GM19193 (cell line): Measurements from ENCODE around the gene GRM3.

Experiments
- POLR2A ChIP-seq: IDR thresholded peaks from 4 replicates; pipeline ENCODE4 v1.6.1; 2011; ENCODE audit not compliant: insufficient read depth, insufficient read length; ENCODE audit errors: extremely low read depth

Gene GRM3

GRCh38 chr7:86749741-86750665 lies 106.3 kb downstream of the GRM3 start:
- no peak for TF ChIP-seq POLR2A

GRCh38 chr7:86760236-86760635 lies 116.5 kb downstream of the GRM3 start:
- no peak for TF ChIP-seq POLR2A

- no peak for TF ChIP-seq POLR2A
Observed at GRCh38 chr7:86762129-86762528, 118.4 kb downstream of the GRM3 start.

- no peak for TF ChIP-seq POLR2A
Observed at GRCh38 chr7:86765931-86766330, 122.2 kb downstream of the GRM3 start.

- TF ChIP-seq POLR2A: no peak
Observed at GRCh38 chr7:86768394-86768793, 124.7 kb downstream of the GRM3 start.

- no peak for TF ChIP-seq POLR2A
Observed at GRCh38 chr7:86768967-86769760, 125.5 kb downstream of the GRM3 start.

- no peak for TF ChIP-seq POLR2A
Observed at GRCh38 chr7:86773309-86773708, 129.6 kb downstream of the GRM3 start.

- TF ChIP-seq POLR2A: no peak
Observed at GRCh38 chr7:86775203-86775602, 131.5 kb downstream of the GRM3 start.

- TF ChIP-seq POLR2A: no peak
Observed at GRCh38 chr7:86776136-86776535, 132.4 kb downstream of the GRM3 start.

- no peak for TF ChIP-seq POLR2A
Observed at GRCh38 chr7:86778271-86778670, 134.6 kb downstream of the GRM3 start.

- no peak for TF ChIP-seq POLR2A
Observed at GRCh38 chr7:86784765-86785164, 141.1 kb downstream of the GRM3 start.

- no peak for TF ChIP-seq POLR2A
Observed at GRCh38 chr7:86785641-86786040, 141.9 kb downstream of the GRM3 start.

GRCh38 chr7:86786376-86786775 lies 142.7 kb downstream of the GRM3 start:
- no peak for TF ChIP-seq POLR2A

GRCh38 chr7:86788948-86789347 lies 145.2 kb downstream of the GRM3 start:
- TF ChIP-seq POLR2A: no peak

GRCh38 chr7:86790383-86790782 lies 146.7 kb downstream of the GRM3 start:
- no peak for TF ChIP-seq POLR2A

- TF ChIP-seq POLR2A: no peak
Observed at GRCh38 chr7:86792260-86792659, 148.6 kb downstream of the GRM3 start.
